Activated naive CD4-positive, alpha-beta T cell treated with anti-CD3 and anti-CD28 coated beads, Interleukin-2, amount 50 U/mL, for 16 hours (primary cell): Measurements from ENCODE around the gene HERC2.
"Not testable (repeated sequence)": the region's sequence is repeated elsewhere in the genome, so short reads cannot be mapped to it uniquely, and the experiment has no call there.

Experiments used
- DNase-seq: peaks from one replicate; pipeline ENCODE4 v3.0.0-alpha.2; 2020

HERC2 gene

GRCh38 chr15:28274635-28275034 is 47.3 kb downstream of the HERC2 start:
- DNase-seq = no peak

DNA sequence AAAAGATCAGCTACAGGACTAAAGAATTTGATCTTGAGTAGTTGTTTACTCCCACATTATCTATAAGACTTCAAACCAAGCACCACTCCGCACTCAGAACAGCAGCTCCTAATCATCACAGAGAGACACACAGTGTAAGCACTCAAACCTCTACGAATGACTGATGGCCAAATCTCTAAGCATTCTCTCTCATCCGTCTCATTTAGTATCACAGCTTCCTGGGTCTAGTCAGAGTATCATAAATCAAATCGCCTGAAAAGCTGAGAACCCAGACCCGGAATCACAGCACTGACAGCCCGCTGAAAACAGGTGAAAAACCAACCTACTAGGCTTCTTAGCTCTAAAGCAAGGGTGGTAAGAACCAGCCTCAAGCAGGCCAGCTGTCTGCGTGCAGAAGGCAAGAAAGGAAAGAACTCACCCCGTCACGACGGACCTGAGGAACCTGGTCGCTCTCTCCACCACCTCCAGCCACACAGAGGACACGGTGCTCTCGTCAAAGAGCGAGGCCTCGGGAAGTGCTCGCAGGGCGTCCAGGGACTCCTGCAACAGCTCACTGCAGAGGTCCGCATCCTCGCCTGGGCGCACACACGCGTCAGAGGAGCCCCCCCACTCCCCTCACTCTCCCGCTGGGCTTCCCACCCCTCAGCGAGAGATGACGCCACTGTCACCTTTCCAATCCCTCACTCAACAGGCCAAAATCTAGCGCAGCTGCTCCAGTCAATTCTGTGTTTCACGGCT is 47.9 kb downstream of the HERC2 start:
- no peak for DNase-seq

DNA sequence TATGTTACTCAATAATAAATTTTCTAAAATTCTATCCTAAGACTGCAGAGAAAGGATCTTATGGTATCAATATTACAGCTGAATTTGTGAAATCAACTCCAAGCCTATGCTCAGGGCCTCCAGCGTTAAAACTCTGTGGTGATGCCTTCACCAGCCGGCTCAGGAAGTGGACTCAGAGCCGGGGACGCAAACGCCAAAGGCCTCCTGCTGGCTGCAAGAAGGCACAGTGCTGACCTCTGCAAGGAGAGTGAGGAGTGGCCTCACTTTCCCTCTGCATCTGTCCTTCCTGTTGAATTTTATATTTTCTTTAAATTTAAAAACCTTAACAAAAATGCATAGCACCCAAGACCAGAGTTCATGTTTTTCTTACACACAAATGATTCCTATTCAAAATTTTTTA is 48.5 kb downstream of the HERC2 start:
- no peak for DNase-seq

DNA sequence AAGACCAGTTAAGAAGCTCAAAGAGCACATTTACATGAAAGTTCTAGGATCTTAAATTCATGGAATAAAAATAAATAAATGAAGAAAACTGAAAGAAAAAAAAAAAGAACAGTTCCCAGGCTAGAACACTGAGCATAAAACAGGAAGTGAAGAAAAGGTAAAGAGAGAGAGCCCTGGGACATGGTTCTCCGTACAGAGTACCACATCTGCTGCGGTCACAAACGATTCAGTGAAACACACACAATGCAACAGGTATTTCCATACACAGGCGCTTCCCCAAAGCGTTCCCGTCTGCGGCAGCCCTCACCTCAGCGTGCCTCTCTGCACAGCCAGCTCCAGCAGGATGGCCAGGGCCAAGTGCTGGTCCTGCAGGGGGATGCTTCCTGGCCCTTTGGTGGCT is 49.4 kb downstream of the HERC2 start:
- DNase-seq = no peak

GRCh38 chr15:28271697-28272260 is 50.2 kb downstream of the HERC2 start:
- DNase-seq = no peak

GRCh38 chr15:28269097-28269496 is 52.9 kb downstream of the HERC2 start:
- DNase-seq = no peak

GRCh38 chr15:28267727-28268126 is 54.3 kb downstream of the HERC2 start:
- DNase-seq = no peak

GRCh38 chr15:28265334-28266019 is 56.5 kb downstream of the HERC2 start:
- no peak for DNase-seq

DNA sequence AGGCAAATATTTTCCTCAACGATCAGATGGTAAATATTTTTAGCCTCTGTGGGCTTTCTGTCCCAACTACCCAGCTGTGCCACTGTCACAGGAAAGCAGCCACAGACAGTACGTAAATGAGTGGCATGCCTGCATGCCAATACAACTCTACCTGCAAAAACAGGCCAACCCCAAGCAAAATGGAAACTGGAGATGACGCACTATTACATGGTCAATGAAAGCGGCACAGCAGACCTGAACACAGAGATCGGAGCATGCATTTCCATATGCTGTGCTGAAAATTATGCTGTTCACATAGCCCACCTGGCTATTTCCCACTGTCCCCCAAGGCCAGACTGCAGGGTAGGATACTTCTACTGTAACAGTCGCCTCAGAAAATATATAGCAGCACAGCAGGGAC is 57.8 kb downstream of the HERC2 start:
- no peak for DNase-seq

DNA sequence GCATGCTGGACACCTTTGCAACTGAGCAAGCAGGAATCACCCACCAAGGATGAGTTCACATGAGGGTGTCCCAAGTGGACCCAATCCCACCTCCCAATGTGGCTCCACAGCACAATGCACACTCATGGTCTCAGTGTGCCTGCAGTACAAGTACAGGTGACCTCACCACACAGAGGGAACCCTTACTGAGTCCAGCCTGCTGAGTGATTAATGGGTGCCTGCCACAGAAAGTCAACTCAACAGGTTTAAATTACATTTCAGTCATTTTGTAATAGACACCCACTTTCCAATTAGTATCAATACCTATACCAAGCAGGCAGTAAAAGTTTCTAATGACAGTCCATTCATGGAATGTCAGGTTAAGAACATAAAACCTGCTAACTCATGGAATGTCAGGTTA is 59.5 kb downstream of the HERC2 start:
- no peak for DNase-seq

DNA sequence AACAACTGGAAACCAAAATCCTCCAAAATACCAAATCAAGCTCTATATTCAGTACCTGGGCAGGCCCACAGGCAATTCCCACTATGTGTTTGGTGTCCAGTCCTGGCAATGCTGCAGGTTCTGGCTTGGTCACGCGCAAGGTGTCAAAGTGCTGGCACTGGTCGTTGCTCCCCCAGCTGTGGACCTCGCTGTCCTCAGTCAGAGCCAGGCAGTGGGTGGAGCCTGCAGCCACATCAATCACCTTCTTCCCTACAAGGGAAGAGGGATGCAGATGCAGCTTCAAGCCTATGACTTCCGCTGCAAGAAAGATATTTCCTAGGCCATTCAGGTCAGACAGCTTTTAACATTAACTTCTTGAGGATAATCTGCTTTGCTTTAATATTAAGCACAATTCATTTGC is 61.3 kb downstream of the HERC2 start:
- DNase-seq = no peak

GRCh38 chr15:28260317-28260716 is 61.7 kb downstream of the HERC2 start:
- DNase-seq = no peak

DNA sequence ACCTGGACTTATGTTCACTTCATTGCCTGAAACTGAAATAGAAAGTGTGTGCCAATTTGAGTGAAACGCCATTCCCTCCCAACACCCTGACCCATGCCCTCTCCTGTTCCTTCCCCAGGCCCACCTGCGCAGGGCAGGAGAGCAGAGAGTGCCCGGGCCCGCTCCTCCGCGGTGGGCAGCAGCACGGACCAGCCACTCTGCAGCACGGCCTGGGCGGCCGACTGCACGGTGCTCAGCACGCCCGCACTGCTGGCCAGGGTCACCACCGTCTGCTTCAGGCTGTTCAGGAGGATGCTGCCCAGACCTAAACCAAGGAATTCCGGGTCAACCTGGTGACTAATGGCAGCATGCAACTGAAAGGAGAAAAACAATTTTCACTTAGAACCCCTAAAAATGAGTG is 66.0 kb downstream of the HERC2 start:
- DNase-seq = no peak

- DNase-seq = no peak
Measured at GRCh38 chr15:28252831-28253230, 69.1 kb downstream of the HERC2 start.

DNA sequence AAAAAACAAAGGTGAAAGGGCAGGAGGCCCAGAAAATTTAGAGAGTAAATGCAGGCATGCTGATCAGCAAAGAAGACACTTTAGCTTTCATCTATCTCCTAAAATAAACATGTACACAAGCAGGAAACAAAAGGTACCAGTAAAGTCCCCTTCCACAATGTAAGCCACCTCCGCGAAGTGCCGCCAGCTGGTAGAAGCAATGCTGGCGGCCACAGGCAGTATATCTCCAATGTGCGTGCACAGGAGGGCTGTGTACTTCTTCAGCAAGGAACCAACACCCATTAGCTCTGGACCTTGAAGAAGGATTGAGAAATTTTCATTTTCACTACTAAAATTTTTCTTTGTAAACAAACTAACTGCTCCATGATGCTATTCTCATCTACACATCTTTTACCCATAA is 75.4 kb downstream of the HERC2 start:
- no peak for DNase-seq

GRCh38 chr15:28243901-28244300 is 78.1 kb downstream of the HERC2 start:
- no peak for DNase-seq

- DNase-seq = no peak
Measured at GRCh38 chr15:28243399-28243798, 78.6 kb downstream of the HERC2 start.

GRCh38 chr15:28238296-28238695 is 83.7 kb downstream of the HERC2 start:
- not testable (repeated sequence) for DNase-seq

- DNase-seq = not testable (repeated sequence)
Measured at GRCh38 chr15:28231743-28232142, 90.2 kb downstream of the HERC2 start.

DNA sequence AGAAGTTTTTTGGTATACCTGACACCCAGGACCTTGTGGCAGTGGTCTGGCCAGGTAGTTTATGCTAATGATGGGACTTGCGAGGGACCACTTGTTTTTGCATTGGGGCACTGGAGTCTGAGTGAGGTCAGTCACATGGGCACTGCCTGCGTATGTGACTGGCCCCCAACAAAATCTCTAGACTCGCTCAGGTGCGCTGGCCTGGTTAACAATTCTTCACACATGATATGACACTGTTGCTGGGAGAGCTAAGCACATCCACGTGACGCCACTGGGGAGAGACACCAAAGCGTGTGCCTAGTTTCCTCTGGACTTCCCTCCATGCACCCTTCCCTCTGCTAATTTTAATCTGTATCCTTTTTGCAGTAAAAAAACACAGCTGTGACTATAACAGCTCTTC is 90.6 kb downstream of the HERC2 start:
- not testable (repeated sequence) for DNase-seq

DNA sequence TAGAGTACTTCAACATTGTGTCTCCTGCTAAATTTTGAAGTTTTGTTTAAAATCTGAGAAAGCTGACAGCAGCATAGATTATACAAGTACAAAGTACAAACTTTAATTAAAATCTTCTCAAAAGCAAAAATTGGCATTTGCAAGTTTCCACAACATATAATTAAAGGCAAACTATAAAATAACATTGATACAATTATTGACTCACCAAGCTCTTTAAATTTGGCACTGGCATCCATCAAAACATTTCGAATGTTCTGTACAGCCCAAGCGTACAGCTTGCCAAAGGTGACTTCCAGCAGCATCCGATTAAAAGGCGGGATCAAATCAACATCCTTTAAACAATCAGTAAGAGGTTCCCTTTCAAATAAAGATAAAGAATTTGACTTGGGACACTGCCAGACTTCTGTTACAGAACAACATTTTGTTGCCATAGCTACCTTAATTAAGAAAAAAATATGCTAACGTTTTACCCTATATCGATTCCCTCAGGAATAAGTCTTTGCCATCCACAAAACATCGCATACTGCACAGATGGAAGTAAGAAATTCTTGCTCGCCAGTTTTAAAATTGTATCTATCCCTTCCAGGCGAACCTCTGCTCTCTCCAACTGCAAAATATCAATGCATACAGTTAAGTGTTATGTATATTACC is 92.9 kb downstream of the HERC2 start:
- not testable (repeated sequence) for DNase-seq

GRCh38 chr15:28228096-28228495 is 93.9 kb downstream of the HERC2 start:
- no peak for DNase-seq

- not testable (repeated sequence) for DNase-seq
Measured at GRCh38 chr15:28227303-28227702, 94.7 kb downstream of the HERC2 start.

- DNase-seq = not testable (repeated sequence)
Measured at GRCh38 chr15:28222612-28223011, 99.4 kb downstream of the HERC2 start.
